GM12878 (cell line): ENCODE measurements around the gene MAGEH1. TPM values are rescaled to one million over a fixed set of nuclear protein-coding genes. Genes with fewer than 3 reads are reported as not detected.

Source experiments
- ATAC-seq: fragments of 200-7000 bp; cut with Tn5 transposase; 3 replicates; pipeline ENCODE4 v1.9.1; 2020; ENCODE audit warnings: mild to moderate bottlenecking, moderate library complexity
- Bru-seq: library from RNA; stranded (reverse); fragments of 400-500 nt; gene quantifications from one replicate; lab custom pipeline; 2021; lab: Mats Ljungman, UMichigan
- BruChase-seq, 2 experiments: library from RNA; stranded (reverse); fragments of 400-500 nt; gene quantifications; one replicate each; lab custom pipeline; 2021; lab: Mats Ljungman, UMichigan
- BruUV-seq: library from RNA; stranded (reverse); fragments of 400-500 nt; replicated peaks from 2 replicates; lab custom pipeline; 2021; lab: Mats Ljungman, UMichigan
- CTCF ChIA-PET: fragments of 300-600 bp; sonication (Branson Sonifier 250); formaldehyde crosslinking; extraction: SDS; loops from one replicate; lab custom pipeline; 2021; ENCODE audit warnings: inconsistent platforms; lab: Yijun Ruan, JAX
- POLR2A ChIA-PET: fragments of 350-600 bp; formaldehyde crosslinking; extraction: SDS; loops from one replicate; lab custom pipeline; 2021; ENCODE audit warnings: inconsistent platforms; lab: Charles Lee
- RAD21 ChIA-PET: fragments of 300-600 bp; sonication (Branson Sonifier 250); formaldehyde crosslinking; loops from one replicate; lab custom pipeline; 2023; ENCODE audit warnings: antibody characterized with exemption; ENCODE audit not compliant: unreplicated experiment; lab: Charles Lee
- SMC1A ChIA-PET: fragments of 300-600 bp; sonication (Branson Sonifier 250); formaldehyde crosslinking; loops from one replicate; lab custom pipeline; 2023; ENCODE audit not compliant: unreplicated experiment, uncharacterized antibody; lab: Charles Lee
- DNase-seq: peaks from one replicate; pipeline ENCODE4 v3.0.0-alpha.2; 2011; ENCODE audit warnings: low read depth, low spot score
- FAIRE-seq: peaks from 3 replicates; lab custom pipeline; 2011; peaks lifted over from hg19 to GRCh38; lab: Jason Lieb, UNC
- H2AFZ ChIP-seq: 2 replicates; pipeline ENCODE4 v1.6.0; 2011; ENCODE audit warnings: low read depth, low read length, control low read depth; ENCODE audit not compliant: control insufficient read depth
- H3K27ac ChIP-seq: 2 replicates; pipeline ENCODE4 v1.5.1; 2011; ENCODE audit warnings: control low read depth; ENCODE audit not compliant: control insufficient read depth, insufficient read depth
- H3K27me3 ChIP-seq, 2 experiments: replicated peaks in 1 of 2; 2 replicates each; pipeline versions ENCODE4 v1.6.0 to v1.6.1; 2011; ENCODE audit warnings: low read length in 1 of 2; ENCODE audit not compliant: control insufficient read depth in 2 of 2, insufficient read depth in 2 of 2
- H3K36me3 ChIP-seq, 2 experiments: 2 replicates each; pipeline ENCODE4 v1.5.1; 2011; ENCODE audit warnings: low read length in 1 of 2; ENCODE audit not compliant: control insufficient read depth in 2 of 2, insufficient read depth in 2 of 2
- H3K4me1 ChIP-seq: 2 replicates; pipeline ENCODE4 v1.6.1; 2011; ENCODE audit warnings: mild to moderate bottlenecking, low read length, moderate library complexity, mixed read lengths; ENCODE audit not compliant: control insufficient read depth, insufficient read depth
- H3K4me2 ChIP-seq: 2 replicates; pipeline ENCODE4 v1.6.0; 2011; ENCODE audit warnings: control low read depth; ENCODE audit not compliant: control insufficient read depth, insufficient read depth
- H3K4me3 ChIP-seq: fragments of 200-600 bp; sonication (generic); 2 replicates; pipeline ENCODE4 v1.5.1; 2016
- H3K79me2 ChIP-seq: 2 replicates; pipeline ENCODE4 v1.6.0; 2011; ENCODE audit warnings: low read length; ENCODE audit not compliant: control insufficient read depth, insufficient read depth
- H3K9ac ChIP-seq: 2 replicates; pipeline ENCODE4 v1.8.0; 2011; ENCODE audit warnings: low read length, control low read depth, mixed read lengths; ENCODE audit not compliant: control insufficient read depth, insufficient read depth
- H3K9me3 ChIP-seq: replicated peaks from 3 replicates; pipeline ENCODE4 v1.5.1; 2011; ENCODE audit warnings: mild to moderate bottlenecking, low read length; ENCODE audit not compliant: control insufficient read depth, insufficient read depth
- H4K20me1 ChIP-seq: 2 replicates; pipeline ENCODE4 v1.6.0; 2011; ENCODE audit not compliant: control insufficient read depth, insufficient read depth
- BHLHE40 ChIP-seq, 2 experiments: fragments of 450-650 bp in 1 of 2; IDR thresholded peaks; 2 replicates each; pipeline ENCODE4 v1.6.1; 2011 to 2017; ENCODE audit warnings: low read depth in 2 of 2, borderline replicate concordance in 1 of 2, improper control_type of control experiment in 1 of 2, low read length in 1 of 2, mild to moderate bottlenecking in 1 of 2
- DPF2 ChIP-seq: fragments of 450-650 bp; IDR thresholded peaks from 2 replicates; pipeline ENCODE4 v1.6.1; 2017; ENCODE audit warnings: mild to moderate bottlenecking
- ETV6 ChIP-seq, 2 experiments: fragments of 450-650 bp in 1 of 2; IDR thresholded peaks in 1 of 2; conservative IDR thresholded peaks in 1 of 2; 2 replicates each; pipeline ENCODE4 v1.6.1; 2014; ENCODE audit warnings: antibody characterized with exemption in 1 of 2, borderline replicate concordance in 1 of 2, low read depth in 1 of 2, mild to moderate bottlenecking in 1 of 2, moderate library complexity in 1 of 2
- NRF1 ChIP-seq: conservative IDR thresholded peaks from 2 replicates; pipeline ENCODE4 v1.6.1; 2011; ENCODE audit warnings: mild to moderate bottlenecking, low read depth, low read length, improper control_type of control experiment
- POLR2AphosphoS5 ChIP-seq: IDR thresholded peaks from 2 replicates; pipeline ENCODE4 v1.6.1; 2011; ENCODE audit warnings: mild to moderate bottlenecking, low read length, inconsistent platforms
- RCOR1 ChIP-seq: conservative IDR thresholded peaks from 2 replicates; pipeline ENCODE4 v1.6.1; 2012; ENCODE audit warnings: low read depth, low read length, improper control_type of control experiment
- SPI1 ChIP-seq: IDR thresholded peaks from 2 replicates; pipeline ENCODE4 v1.6.1; 2011; ENCODE audit warnings: low read depth, mild to moderate bottlenecking, low read length, moderate library complexity, borderline replicate concordance; ENCODE audit not compliant: insufficient read depth
- WGBS: methylation state at CpG from one replicate; pipeline ENCODE4 v1.1.6; 2016; ENCODE audit warnings: low lambda C conversion rate; ENCODE audit not compliant: insufficient replicate concordance, insufficient coverage; ENCODE audit errors: missing lambda C conversion rate; 5-methylcytosine and 5-hydroxymethylcytosine counted together
- in situ Hi-C: fragments of 300-500 bp; cut with MboI; formaldehyde crosslinking; loops from 9 replicates; pipeline ENCODE4 v1.14.3; 2018; ENCODE audit warnings: mixed read lengths
- intact Hi-C: fragments of 100-400 bp; cut with micrococcal nuclease; formaldehyde crosslinking; loops from one replicate; pipeline ENCODE4 v1.14.2; 2022; ENCODE audit not compliant: unreplicated experiment
- long read RNA-seq, 2 experiments: library from polyadenylated mRNA; unstranded; transcript quantifications; one replicate each; pipeline ENCODE4 v2.0.0, GENCODE V29; 2019 to 2020
- polyA minus RNA-seq, 3 experiments: library from RNA; depleted of rRNA, polyadenylated mRNA; stranded (reverse); fragments of >200 nt; gene quantifications; 2 replicates each; pipeline ENCODE4 v1.2.3, GENCODE V29; 2011
- polyA plus RNA-seq, 11 experiments: library from polyadenylated mRNA; depleted of rRNA in 4 of 11; unstranded in 6 of 11; stranded (reverse) in 5 of 11; fragments of >200 nt; fragmentation: Nextera tagmentation in 4 of 11; fragmentation: Illumina TruSeq in 1 of 11; extraction: Ambion mirVana in 4 of 11; extraction: Trizol in 1 of 11; gene quantifications; 1 replicate in 1 of 11; 2 replicates in 10 of 11; pipeline versions ENCODE4 v1.2.1 to v1.2.3, GENCODE V29; 2011 to 2016; ENCODE audit warnings: inconsistent platforms in 2 of 11, missing spikeins in 2 of 11, low read depth in 1 of 11
- total RNA-seq, 4 experiments: library from RNA; depleted of rRNA in 3 of 4; stranded (reverse); fragments of >200 nt in 3 of 4; fragmentation: Illumina TruSeq in 1 of 4; extraction: Trizol in 1 of 4; gene quantifications; 2 replicates each; pipeline versions ENCODE4 v1.2.1 to v1.2.3, GENCODE V29; 2013 to 2021
- TF ChIP-seq, protein P1 (sequence below): fragments of 450-650 bp; IDR thresholded peaks from 2 replicates; pipeline ENCODE4 v1.6.1; 2016; ENCODE audit warnings: mild to moderate bottlenecking, moderate library complexity, borderline replicate concordance
- TF ChIP-seq, protein P2 (sequence below): fragments of 450-650 bp; IDR thresholded peaks from 2 replicates; pipeline ENCODE4 v1.6.1; 2016; ENCODE audit warnings: mild to moderate bottlenecking

Gene MAGEH1, protein sequence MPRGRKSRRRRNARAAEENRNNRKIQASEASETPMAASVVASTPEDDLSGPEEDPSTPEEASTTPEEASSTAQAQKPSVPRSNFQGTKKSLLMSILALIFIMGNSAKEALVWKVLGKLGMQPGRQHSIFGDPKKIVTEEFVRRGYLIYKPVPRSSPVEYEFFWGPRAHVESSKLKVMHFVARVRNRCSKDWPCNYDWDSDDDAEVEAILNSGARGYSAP
- 9.8 and 11.4 TPM in 2 replicates for total RNA-seq (2013; cell fraction: nucleolus; rRNA removed)
- total RNA-seq (2014; rRNA removed) = 20.6 and 21.9 TPM in 2 replicates
- 17.0 and 18.6 TPM in 2 replicates for total RNA-seq (2014; rRNA removed; fragmentation: Illumina TruSeq; extraction: Trizol)
- 13.1 and 13.2 TPM in 2 replicates for total RNA-seq (2021)
- polyA plus RNA-seq (2011; ENCODE audit: low read depth) = 12.4 TPM
- 18.0 and 20.6 TPM in 2 replicates for polyA plus RNA-seq (2011; rRNA removed)
- polyA plus RNA-seq (2011; cell fraction: cytosol; rRNA removed) = 17.4 and 18.4 TPM in 2 replicates
- polyA plus RNA-seq (2011; cell fraction: nucleus; rRNA removed) = 12.3 and 14.7 TPM in 2 replicates
- polyA plus RNA-seq (2012) = 15.3 and 16.5 TPM in 2 replicates
- 13.2 and 16.4 TPM in 2 replicates for polyA plus RNA-seq (2014; fragmentation: Illumina TruSeq; extraction: Trizol)
- polyA plus RNA-seq (2014; fragmentation: Nextera tagmentation; extraction: Ambion mirVana) = 1 to 10 TPM; 8.7 to 9.1 TPM
- 20.9 and 23.7 TPM in 2 replicates for polyA plus RNA-seq (2014; rRNA removed)
- 10 to 100 TPM; 24.0 to 25.2 TPM for polyA plus RNA-seq (2016; fragmentation: Nextera tagmentation; extraction: Ambion mirVana)
- 5.9 and 8.4 TPM in 2 replicates for polyA minus RNA-seq (2011; rRNA and poly(A)+ RNA removed)
- polyA minus RNA-seq (2011; cell fraction: cytosol; rRNA and poly(A)+ RNA removed) = 1.3 and 2.3 TPM in 2 replicates
- 4.5 TPM in 2 replicates for polyA minus RNA-seq (2011; cell fraction: nucleus; rRNA and poly(A)+ RNA removed)
- Bru-seq, nascent RNA = percentile 70 among the genes with signal in this experiment
- percentile 73 among the genes with signal in this experiment for BruChase-seq, experiment 1, labeled RNA remaining after a 6-hour chase
- percentile 88 among the genes with signal in this experiment for BruChase-seq, experiment 2, labeled RNA remaining after a 2-hour chase
- long read RNA-seq, experiment 1, transcript MAGEH1-201 (1 exons, 1,462 nt) = major isoform, 16 of 16 reads
- long read RNA-seq, experiment 1, partial matches to known transcripts = 0 of 16 reads
- long read RNA-seq, experiment 1, other reads (novel, unspliced or antisense) = 0 of 16 reads
- long read RNA-seq, experiment 2, transcript MAGEH1-201 (1 exons, 1,462 nt) = major isoform, 106 of 106 reads
- long read RNA-seq, experiment 2, partial matches to known transcripts = 0 of 106 reads
- long read RNA-seq, experiment 2, other reads (novel, unspliced or antisense) = 0 of 106 reads

DNA sequence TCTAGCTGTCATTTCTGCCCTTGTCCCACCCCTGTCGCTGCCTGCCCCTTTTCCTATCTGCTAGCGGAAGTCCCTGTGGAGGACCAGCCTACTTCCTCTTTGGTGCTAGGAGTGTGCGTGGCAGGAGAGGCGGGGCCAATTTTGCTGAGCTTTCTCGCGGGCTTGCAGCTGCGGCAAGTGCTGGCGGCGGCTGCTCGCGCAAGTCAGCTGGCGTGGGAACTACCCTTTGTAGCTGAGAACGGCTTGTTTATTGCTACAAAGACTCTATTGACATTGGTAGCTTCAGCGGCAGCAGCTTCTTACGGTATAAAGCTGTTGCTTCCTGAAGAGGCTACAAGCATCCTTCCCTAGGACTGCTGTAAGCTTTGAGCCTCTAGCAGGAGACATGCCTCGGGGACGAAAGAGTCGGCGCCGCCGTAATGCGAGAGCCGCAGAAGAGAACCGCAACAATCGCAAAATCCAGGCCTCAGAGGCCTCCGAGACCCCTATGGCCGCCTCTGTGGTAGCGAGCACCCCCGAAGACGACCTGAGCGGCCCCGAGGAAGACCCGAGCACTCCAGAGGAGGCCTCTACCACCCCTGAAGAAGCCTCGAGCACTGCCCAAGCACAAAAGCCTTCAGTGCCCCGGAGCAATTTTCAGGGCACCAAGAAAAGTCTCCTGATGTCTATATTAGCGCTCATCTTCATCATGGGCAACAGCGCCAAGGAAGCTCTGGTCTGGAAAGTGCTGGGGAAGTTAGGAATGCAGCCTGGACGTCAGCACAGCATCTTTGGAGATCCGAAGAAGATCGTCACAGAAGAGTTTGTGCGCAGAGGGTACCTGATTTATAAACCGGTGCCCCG is at the start of gene MAGEH1:
MAGEH1 (plus strand) TSS at position 138 of the 843 bp plus-strand sequence; CDS start at position 386, 248 bp downstream.
- ChIA-PET POLR2A (interaction anchor here (0.6 to 1.3 kb wide), 3 partner anchors 37 to 781 kb away, joined by 3 to 12 read pairs (median 4); partner anchors contain the start of genes RRAGB and USP51), RAD21 (interaction anchor here (1.2 to 1.4 kb wide), 4 partner anchors 34 to 1276 kb away, joined by 3 to 15 read pairs (median 3); partner anchors contain the start of gene NBDY), CTCF (interaction anchor here (0.8 to 1.4 kb wide), 6 partner anchors 35 to 796 kb away, joined by 3 to 4 read pairs (median 3); partner anchors contain the start of gene RRAGB), SMC1A (interaction anchor here (0.8 to 1.5 kb wide), 6 partner anchors 31 to 797 kb away, joined by 3 to 7 read pairs (median 3); partner anchors contain the start of gene RRAGB)
- H3K9ac ChIP-seq = peak within 1 kb of the TSS; percentile 77
- no peaks in the 10 kb centered on the region for H3K9me3 ChIP-seq
- peak within 1 kb of the TSS; percentile 55 for H3K27ac ChIP-seq
- peak within 1 kb of the TSS; percentile 88 for H2AFZ ChIP-seq
- ATAC-seq (peak; percentile 98), DNase-seq (peak; percentile 55), FAIRE-seq (no peak)
- H3K4me1 ChIP-seq = no peaks in the 10 kb centered on the region
- in situ Hi-C loops = no loop called here
- TSS peak; percentile 96 for BruUV-seq
- intact Hi-C loops = no loop called here
- peaks cover 6% of the 10 kb centered on the region for H3K79me2 ChIP-seq
- no peaks in the 10 kb centered on the region for H3K36me3 ChIP-seq
- peak within 1 kb of the TSS; percentile 67 for H3K4me2 ChIP-seq
- no peaks in the 10 kb centered on the region for H4K20me1 ChIP-seq
- H3K27me3 ChIP-seq = no peaks in the 10 kb centered on the region
- WGBS = 42% methylated on average over 43 of the region's 43 CpGs
- H3K4me3 ChIP-seq = peak within 1 kb of the TSS; percentile 84
- TF ChIP-seq POLR2AphosphoS5 = peak; percentile 63; the same call in 1 of the 2 replicates
- TF ChIP-seq, protein P1, sequence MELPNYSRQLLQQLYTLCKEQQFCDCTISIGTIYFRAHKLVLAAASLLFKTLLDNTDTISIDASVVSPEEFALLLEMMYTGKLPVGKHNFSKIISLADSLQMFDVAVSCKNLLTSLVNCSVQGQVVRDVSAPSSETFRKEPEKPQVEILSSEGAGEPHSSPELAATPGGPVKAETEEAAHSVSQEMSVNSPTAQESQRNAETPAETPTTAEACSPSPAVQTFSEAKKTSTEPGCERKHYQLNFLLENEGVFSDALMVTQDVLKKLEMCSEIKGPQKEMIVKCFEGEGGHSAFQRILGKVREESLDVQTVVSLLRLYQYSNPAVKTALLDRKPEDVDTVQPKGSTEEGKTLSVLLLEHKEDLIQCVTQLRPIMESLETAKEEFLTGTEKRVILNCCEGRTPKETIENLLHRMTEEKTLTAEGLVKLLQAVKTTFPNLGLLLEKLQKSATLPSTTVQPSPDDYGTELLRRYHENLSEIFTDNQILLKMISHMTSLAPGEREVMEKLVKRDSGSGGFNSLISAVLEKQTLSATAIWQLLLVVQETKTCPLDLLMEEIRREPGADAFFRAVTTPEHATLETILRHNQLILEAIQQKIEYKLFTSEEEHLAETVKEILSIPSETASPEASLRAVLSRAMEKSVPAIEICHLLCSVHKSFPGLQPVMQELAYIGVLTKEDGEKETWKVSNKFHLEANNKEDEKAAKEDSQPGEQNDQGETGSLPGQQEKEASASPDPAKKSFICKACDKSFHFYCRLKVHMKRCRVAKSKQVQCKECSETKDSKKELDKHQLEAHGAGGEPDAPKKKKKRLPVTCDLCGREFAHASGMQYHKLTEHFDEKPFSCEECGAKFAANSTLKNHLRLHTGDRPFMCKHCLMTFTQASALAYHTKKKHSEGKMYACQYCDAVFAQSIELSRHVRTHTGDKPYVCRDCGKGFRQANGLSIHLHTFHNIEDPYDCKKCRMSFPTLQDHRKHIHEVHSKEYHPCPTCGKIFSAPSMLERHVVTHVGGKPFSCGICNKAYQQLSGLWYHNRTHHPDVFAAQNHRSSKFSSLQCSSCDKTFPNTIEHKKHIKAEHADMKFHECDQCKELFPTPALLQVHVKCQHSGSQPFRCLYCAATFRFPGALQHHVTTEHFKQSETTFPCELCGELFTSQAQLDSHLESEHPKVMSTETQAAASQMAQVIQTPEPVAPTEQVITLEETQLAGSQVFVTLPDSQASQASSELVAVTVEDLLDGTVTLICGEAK = peak; percentile 72; the same call in 1 of the 2 replicates
- peak in 1 of 2 experiments; percentile 86; a peak in 2 of 4 replicates for TF ChIP-seq ETV6 (conservative IDR thresholded peaks at IDR 0.05 in 1 of 2, IDR thresholded peaks at IDR 0.05 in 1 of 2; ENCODE audit: borderline replicate concordance in 1 of 2, low read depth in 1 of 2)
- TF ChIP-seq DPF2 = no peak
- TF ChIP-seq RCOR1 = no peak
- TF ChIP-seq BHLHE40 (IDR thresholded peaks at IDR 0.05; ENCODE audit: borderline replicate concordance in 1 of 2, low read depth in 2 of 2, low read length in 1 of 2) = peak in 1 of 2 experiments; percentile 10; a peak in 2 of 4 replicates
- TF ChIP-seq, protein P2, sequence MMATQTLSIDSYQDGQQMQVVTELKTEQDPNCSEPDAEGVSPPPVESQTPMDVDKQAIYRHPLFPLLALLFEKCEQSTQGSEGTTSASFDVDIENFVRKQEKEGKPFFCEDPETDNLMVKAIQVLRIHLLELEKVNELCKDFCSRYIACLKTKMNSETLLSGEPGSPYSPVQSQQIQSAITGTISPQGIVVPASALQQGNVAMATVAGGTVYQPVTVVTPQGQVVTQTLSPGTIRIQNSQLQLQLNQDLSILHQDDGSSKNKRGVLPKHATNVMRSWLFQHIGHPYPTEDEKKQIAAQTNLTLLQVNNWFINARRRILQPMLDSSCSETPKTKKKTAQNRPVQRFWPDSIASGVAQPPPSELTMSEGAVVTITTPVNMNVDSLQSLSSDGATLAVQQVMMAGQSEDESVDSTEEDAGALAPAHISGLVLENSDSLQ = 0 out of 2 replicates have a peak, but pooled peaks have one; percentile 68
- peak; percentile 68; the same call in 1 of the 2 replicates for TF ChIP-seq SPI1
- 0 out of 2 replicates have a peak, but pooled peaks have one; percentile 7 for TF ChIP-seq NRF1
